SK-N-MC (cell line): ENCODE measurements around the gene SKAP2.

Experiments
- EZH2 ChIP-seq: fragments of 200-600 bp; sonication (generic); IDR thresholded peaks from one replicate; pipeline ENCODE4 v1.6.1; 2017; ENCODE audit warnings: antibody characterized with exemption
- POLR2AphosphoS5 ChIP-seq: IDR thresholded peaks from 2 replicates; pipeline ENCODE4 v1.6.1; 2012; ENCODE audit warnings: mild to moderate bottlenecking, low read depth, low read length, borderline replicate concordance

DNA sequence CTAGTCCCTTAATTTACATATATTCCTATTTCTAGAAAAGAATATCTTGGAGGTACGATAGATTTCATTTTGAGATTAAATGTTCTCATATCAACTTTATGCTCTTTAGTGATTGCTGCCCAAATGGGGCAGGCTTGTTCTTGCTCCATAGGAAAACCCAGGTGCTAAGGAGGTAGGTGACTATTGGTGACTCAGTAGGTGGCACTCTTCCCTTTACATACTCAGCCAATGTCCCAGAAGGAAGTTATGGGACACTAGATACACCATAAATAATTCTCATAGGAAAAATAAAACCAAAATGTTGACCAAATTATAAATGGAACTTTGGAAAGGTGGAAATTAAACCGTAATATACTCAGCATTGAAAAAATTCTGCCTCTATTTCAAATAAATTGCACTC is 4.0 kb downstream of the SKAP2 start:
- no peak for TF ChIP-seq POLR2AphosphoS5
- TF ChIP-seq EZH2: no peak
